GM18861 (cell line): ENCODE results near the gene PES1.
"Not testable (repeated sequence)": the region's sequence is repeated elsewhere in the genome, so short reads cannot be mapped to it uniquely, and the experiment has no call there.

Source experiments
- ATAC-seq: cut with Tn5 transposase; IDR thresholded peaks from one replicate; pipeline ENCODE4 v1.9.1; 2021; ENCODE audit not compliant: unreplicated experiment

Gene PES1

GRCh38 chr22:30591588-30592359 is at the start of gene PES1:
Gene PES1, minus strand, starts transcription at chr22:30591910. Its CDS starts 77 bp downstream, at chr22:30591833.
- peak; percentile 84 for ATAC-seq

DNA sequence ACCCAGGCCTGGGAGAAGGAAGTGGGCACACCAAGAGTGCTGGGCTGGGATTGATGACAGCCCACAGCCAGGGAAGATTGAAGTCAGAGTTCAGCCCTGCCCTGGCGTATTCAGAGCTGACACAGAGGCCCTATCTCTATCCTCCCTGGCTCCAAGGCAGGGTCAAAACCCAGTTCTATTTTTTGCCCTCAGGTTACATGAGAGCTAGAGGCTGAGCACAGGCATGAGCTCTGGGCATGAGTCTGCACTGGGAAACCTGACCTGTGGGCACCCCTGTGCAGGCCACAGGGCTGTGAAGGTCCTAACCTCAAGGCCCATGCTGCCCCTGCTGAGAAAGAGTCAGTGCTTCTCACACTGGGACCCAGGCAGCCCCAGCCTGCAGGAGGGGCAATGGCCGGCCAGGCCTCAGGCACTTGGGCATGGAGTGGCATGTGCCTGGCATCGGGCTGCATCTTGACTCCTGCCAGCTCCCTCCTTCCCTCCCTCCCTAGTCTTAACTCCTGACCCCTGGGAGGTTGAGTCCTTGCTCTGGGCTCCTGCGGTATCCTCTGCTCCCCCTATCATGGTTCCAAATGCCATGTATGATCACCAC is 49.2 kb upstream of the PES1 start:
- no peak for ATAC-seq

GRCh38 chr22:30640361-30640760 is 48.7 kb upstream of the PES1 start:
- no peak for ATAC-seq

DNA sequence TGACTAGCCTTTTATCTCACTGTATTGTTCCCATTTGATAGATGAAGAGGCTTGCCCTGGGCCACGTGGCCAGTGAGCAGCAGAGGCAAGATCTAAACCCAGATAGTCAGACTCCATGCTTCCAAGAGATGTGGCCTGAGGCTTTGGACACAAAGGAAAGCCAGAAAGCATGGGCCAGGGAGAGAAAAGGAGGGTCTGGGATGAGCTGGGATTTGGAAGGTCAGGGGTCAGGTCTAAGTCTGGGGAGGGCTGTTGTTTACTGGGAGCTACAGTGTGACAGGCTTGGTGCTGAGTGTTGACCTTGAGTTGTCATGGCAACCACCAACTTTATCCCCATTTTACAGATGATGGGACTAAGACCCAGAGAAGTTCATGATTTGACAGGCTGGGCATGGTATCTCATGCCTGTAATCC is 46.0 kb upstream of the PES1 start:
- no peak for ATAC-seq

GRCh38 chr22:30636226-30637077 is 44.7 kb upstream of the PES1 start:
- ATAC-seq = no peak

DNA sequence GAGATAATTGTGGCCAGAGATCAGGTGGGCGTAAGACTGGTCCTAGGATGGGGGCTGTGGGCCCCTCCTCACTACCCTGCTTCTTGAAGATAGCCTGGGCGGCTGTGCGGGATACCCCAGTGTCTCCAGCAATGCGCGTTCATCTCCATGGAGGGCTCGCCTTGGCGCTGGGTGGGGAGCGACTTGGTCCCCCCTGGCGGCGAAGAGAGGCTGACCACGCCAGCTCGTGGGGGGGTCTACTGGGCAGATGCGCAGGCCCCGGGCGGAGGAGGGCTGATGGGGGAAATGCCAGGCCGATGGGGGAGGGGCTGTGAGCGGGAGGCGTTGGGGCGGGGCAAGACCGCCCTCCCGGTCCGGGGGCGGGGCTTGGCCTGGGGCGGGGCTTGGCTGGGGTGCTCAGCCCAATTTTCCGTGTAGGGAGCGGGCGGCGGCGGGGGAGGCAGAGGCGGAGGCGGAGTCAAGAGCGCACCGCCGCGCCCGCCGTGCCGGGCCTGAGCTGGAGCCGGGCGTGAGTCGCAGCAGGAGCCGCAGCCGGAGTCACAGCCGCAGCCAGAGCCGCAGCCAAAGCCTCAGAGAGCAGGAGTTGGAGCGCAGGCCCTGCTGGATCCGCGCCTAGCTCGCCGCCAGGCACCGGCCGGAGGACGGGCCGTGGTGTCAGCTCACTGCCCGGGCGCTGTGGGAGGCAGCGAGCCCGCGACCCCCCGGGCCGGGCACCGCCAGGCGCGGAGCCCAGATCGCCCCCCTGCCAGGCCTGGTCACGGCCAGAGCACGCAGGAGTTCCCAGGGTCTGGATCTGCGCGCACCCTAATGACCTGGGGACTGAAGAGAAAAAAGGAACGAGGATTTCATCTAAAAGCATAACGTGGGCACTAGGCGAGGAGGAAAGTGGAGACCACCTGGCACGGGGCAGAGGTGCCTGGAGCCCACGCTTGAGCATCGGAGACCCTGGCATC is 43.8 kb upstream of the PES1 start, which contains the start of gene SLC35E4:
SLC35E4 (plus strand) TSS at position 509 of the 953 bp plus-strand sequence. CDS start 670 bp downstream, outside the sequence.
- peak; percentile 35 for ATAC-seq

GRCh38 chr22:30634471-30635233 is 42.9 kb upstream of the PES1 start:
- ATAC-seq = peak; percentile 58

DNA sequence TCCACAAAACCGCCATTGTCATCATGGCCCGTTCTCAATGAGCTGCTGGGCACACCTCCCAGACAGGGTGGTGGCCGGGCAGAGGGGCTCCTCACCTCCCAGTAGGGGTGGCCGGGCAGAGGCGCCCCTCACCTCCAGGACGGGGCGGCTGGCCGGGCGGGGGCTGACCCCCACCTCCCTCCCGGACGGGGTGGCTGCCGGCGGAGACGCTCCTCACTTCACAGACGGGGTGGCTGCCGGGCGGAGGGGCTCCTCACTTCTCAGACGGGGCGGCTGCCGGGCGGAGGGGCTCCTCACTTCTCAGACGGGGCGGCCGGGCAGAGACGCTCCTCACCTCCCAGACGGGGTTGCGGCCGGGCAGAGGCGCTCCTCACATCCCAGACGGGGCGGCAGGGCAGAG is 39.8 kb upstream of the PES1 start:
- ATAC-seq = not testable (repeated sequence)

- ATAC-seq = no peak
Measured at GRCh38 chr22:30628491-30628890, 36.8 kb upstream of the PES1 start.

- no peak for ATAC-seq
Measured at GRCh38 chr22:30627471-30627870, 35.8 kb upstream of the PES1 start.

DNA sequence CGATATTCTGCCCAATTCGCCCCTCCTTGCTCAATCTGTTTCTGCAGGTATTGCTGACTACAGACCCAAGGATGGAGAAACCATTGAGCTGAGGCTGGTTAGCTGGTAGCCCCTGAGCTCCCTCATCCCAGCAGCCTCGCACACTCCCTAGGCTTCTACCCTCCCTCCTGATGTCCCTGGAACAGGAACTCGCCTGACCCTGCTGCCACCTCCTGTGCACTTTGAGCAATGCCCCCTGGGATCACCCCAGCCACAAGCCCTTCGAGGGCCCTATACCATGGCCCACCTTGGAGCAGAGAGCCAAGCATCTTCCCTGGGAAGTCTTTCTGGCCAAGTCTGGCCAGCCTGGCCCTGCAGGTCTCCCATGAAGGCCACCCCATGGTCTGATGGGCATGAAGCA is 34.7 kb upstream of the PES1 start:
- no peak for ATAC-seq

GRCh38 chr22:30619909-30620308 is 28.2 kb upstream of the PES1 start:
- not testable (repeated sequence) for ATAC-seq

GRCh38 chr22:30617819-30618218 is 26.1 kb upstream of the PES1 start:
- no peak for ATAC-seq

GRCh38 chr22:30615543-30615954 is 23.8 kb upstream of the PES1 start:
- ATAC-seq = no peak

GRCh38 chr22:30614879-30615278 is 23.2 kb upstream of the PES1 start:
- no peak for ATAC-seq

DNA sequence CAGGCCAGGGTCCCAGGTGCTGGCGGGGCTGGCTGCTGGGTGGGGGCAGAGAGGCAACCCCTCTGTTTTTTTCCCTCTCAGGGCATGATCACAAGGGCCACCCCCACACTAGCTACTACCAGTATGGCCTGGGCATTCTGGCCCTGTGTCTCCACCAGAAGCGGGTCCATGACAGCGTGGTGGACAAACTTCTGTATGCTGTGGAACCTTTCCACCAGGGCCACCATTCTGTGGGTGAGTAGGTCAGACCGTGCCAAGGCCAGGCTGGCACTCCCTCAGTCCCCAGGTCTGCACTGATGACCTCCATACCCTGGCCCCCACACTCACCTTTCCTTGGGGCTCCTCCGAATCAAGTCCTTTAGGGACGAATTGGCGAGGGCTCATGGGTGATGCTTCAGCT is 22.6 kb upstream of the PES1 start:
- no peak for ATAC-seq

- ATAC-seq = no peak
Measured at GRCh38 chr22:30612789-30613188, 21.1 kb upstream of the PES1 start.

DNA sequence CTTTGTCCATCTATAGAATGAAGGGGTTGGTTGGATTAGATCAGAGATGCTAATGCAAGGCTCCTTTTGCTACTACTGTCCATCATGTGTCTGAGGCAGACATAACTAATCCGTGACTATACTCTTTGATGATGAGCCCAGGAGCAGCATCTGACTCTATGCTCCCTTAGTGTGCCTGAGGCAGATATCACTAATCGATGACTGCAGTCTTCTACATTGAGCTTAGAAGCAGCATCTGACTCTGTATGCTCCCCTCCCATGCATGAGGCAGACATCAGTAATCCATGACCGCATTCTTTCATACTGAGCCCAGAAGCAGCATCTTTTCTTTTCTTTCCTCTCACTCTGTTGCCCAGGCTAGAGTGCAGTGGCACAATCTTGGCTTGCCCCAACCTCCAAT is 19.5 kb upstream of the PES1 start:
- ATAC-seq = no peak

- ATAC-seq = no peak
Measured at GRCh38 chr22:30610299-30610698, 18.6 kb upstream of the PES1 start.
